Right lobe of liver (tissue), 4 donors: ENCODE results near the gene TCAP.

ENCODE experiments used
- POLR2A ChIP-seq: fragments of 450-650 bp; IDR thresholded peaks from one replicate; pipeline ENCODE4 v1.6.1; 2017; ENCODE audit warnings: antibody characterized with exemption, mild to moderate bottlenecking
- TF ChIP-seq, protein P1 (sequence below), 4 donors: fragments of 200-600 bp in 3 of 4; fragments of 450-650 bp in 1 of 4; IDR thresholded peaks; one replicate each; pipeline versions ENCODE4 v1.5.1 to v1.8.0; 2016 to 2022; ENCODE audit warnings: antibody characterized with exemption in 4 of 4, mild to moderate bottlenecking in 2 of 4
- donor health status: DM: no; HTN: no; CAD: no.
- donor health status: DM: no; HTN: no; CAD: no.
- donor health status: DM: no; HTN: yes; CAD: no.

DNA sequence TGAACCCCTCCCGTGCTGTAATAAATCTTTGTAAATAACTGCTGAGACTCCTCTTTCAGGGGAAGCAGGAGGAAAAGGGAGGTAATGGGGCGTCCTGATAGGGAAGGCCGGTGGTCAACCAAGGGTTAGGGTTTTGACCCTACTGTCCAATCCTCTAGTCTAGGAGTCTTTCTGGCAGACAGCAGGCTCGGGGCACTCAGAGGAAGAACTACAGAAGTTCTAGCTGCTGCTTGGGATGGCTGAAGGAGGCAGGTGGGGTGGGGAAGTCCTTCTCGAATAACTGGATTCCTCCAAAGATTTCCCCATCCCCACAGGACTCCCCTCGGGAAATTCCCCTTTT lies 28.6 kb upstream of the TCAP start:
- TF ChIP-seq, protein P1, sequence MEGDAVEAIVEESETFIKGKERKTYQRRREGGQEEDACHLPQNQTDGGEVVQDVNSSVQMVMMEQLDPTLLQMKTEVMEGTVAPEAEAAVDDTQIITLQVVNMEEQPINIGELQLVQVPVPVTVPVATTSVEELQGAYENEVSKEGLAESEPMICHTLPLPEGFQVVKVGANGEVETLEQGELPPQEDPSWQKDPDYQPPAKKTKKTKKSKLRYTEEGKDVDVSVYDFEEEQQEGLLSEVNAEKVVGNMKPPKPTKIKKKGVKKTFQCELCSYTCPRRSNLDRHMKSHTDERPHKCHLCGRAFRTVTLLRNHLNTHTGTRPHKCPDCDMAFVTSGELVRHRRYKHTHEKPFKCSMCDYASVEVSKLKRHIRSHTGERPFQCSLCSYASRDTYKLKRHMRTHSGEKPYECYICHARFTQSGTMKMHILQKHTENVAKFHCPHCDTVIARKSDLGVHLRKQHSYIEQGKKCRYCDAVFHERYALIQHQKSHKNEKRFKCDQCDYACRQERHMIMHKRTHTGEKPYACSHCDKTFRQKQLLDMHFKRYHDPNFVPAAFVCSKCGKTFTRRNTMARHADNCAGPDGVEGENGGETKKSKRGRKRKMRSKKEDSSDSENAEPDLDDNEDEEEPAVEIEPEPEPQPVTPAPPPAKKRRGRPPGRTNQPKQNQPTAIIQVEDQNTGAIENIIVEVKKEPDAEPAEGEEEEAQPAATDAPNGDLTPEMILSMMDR (IDR thresholded peaks at IDR 0.05), result no peak
- no peak for TF ChIP-seq POLR2A
